GM21825 (cell line): ENCODE results near the gene PDE2A.

Source experiments
- ATAC-seq: cut with Tn5 transposase; IDR thresholded peaks from one replicate; pipeline ENCODE4 v1.9.1; 2021; ENCODE audit warnings: mild to moderate bottlenecking, moderate library complexity; ENCODE audit not compliant: unreplicated experiment

The PDE2A gene

GRCh38 chr11:72661486-72661885 is 12.7 kb downstream of the PDE2A start:
- ATAC-seq = no peak

- ATAC-seq = no peak
These were observed 15.1 kb downstream of the PDE2A start for GRCh38 chr11:72658989-72659640.

- no peak for ATAC-seq
These were observed 16.7 kb downstream of the PDE2A start for GRCh38 chr11:72657411-72658100.

DNA sequence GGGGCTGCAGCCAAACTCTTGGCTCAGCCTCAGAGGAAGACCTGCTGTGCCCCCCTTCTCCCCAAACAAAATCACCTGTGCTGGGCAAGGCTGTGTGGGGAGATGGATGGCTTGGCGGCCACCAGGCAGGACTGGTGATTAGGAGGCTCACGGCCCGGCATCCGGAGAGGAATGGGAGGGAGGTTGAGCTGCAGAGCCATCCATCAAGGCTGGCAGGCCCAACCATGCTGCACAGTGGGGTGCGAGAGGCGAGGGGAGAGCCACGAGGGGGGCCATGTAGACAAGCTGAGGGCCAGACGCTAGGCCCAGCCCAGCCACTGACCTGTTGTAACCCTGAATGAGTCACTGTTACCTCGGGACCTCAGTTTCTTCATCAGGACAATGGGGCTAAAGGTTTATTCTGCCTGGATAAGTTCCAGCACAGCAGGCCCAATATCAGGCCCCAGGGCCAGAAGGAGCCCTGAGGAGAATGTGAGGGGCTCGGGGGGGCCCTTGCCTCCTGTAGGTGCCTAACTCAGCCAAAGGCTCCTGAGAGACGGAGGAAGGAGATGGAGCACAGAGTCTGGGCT is 18.2 kb downstream of the PDE2A start:
- ATAC-seq = no peak

DNA sequence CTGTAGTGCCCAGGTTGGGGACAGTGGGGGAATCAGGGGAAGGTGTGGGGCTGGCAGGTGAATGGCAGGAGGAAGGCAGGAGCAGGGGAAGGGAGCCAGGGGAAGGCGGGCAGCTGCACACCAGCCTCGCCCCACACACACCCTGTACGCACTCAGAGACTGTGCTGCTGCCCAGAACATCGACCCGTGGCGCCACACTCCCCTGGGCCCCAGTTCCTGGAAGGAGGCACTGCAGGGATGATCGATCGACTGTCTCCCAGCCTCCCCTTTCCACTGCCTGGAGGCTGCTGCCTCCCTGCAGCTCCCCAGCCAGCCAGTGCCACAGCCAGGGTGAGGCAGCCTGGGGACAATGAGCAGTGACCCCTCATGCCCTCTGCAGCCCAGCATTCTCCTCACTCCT is 19.2 kb downstream of the PDE2A start:
- ATAC-seq = no peak

- no peak for ATAC-seq
These were observed 20.6 kb downstream of the PDE2A start for GRCh38 chr11:72653649-72654048.

GRCh38 chr11:72652873-72653630 is 21.2 kb downstream of the PDE2A start:
- no peak for ATAC-seq

DNA sequence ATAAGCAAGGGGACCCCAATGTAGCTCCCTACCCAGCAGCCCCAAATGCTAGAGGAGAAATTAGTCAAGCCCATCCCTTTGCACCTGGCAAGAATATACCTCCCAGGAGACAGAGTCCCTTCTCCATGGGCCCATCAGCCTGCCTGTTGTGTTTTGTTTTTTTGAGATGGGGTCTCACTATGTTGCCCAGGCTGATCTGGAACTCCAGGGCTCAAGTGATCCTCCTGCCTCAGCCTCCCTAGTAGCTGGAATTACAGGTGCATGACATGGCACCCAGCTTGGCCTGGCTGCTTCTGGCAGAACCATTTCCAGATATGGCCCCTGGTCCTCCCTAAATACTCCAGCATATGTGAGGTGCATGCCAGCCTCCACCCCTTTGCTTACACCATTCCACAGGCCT is 22.1 kb downstream of the PDE2A start:
- no peak for ATAC-seq

DNA sequence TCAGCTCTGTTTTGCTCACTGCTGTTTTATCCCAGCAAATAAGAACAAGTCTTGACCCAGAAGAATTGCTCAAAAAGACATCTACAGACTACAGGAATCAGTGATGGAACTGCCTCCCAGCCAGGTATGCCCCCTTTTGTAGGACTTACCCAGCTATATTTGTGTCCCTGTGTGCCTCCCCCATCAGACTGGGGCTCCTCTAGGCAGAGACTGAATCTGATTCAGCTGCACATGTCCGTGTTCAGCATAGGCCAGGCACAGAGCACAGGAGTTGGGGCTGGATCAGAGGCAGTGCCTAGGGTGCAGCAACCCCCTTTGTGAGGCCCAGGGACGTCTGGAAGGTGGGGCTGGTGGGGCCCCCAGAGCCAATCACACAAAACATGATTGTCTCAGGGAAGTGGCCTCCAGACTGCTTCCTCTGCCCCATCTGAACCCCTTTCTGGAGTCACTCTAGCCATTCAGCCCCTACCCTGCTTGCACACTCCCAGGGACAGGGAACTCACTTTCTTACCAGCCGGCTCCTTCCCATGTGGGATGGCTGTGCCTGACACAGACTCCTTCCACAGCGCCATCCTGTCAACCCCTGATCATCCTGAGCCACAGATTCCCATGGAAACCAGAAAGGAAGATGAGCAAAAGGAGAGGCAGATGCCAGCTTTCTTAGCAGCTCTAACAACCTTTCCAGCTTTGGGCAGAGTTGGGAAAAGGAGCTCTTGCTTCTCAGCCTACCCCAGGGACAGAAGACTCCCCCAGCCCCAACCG is 24.8 kb downstream of the PDE2A start:
- no peak for ATAC-seq

GRCh38 chr11:72648384-72649136 is 25.7 kb downstream of the PDE2A start:
- ATAC-seq = no peak

DNA sequence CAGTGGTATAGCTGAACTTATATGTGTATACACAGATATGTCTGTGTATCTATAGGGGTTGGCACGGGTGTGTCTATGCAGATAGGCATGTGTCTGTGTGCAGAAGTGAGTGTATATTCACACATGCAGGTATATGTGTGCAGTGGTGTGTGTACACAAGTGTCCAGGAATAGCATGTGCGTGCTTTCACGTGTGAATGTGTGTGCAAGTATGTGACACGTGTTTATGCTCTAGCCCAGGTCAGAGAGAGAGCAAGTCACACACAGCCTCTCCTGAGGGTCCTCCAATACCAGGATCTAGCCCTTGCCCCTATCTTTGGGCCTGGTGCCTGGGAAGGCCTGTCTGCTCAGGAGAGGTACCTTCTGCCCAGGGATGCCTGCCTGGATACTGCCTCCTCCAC is 26.3 kb downstream of the PDE2A start:
- no peak for ATAC-seq

- no peak for ATAC-seq
These were observed 27.8 kb downstream of the PDE2A start for GRCh38 chr11:72646472-72646871.

- ATAC-seq = no peak
These were observed 28.2 kb downstream of the PDE2A start for GRCh38 chr11:72646024-72646423.

DNA sequence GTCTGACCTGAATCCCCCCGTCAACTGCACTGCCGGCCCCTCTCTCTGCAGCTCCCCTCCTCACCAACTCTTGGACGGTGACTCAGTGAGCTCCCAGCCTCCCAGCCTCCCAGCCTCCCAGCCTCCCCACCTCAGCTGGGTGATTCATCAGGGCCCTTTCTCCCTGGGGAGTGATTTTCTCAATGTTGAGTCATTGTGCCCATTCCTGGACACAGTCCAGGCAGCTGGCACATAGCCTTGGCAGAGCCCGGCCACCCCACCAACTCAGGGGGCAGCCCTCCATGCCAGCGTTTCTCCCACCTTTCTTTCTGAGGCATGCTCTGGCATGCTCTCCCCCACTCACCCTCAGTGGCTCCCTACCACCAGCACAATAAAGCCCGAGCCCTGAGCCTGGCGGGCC is 30.7 kb downstream of the PDE2A start:
- ATAC-seq = no peak

DNA sequence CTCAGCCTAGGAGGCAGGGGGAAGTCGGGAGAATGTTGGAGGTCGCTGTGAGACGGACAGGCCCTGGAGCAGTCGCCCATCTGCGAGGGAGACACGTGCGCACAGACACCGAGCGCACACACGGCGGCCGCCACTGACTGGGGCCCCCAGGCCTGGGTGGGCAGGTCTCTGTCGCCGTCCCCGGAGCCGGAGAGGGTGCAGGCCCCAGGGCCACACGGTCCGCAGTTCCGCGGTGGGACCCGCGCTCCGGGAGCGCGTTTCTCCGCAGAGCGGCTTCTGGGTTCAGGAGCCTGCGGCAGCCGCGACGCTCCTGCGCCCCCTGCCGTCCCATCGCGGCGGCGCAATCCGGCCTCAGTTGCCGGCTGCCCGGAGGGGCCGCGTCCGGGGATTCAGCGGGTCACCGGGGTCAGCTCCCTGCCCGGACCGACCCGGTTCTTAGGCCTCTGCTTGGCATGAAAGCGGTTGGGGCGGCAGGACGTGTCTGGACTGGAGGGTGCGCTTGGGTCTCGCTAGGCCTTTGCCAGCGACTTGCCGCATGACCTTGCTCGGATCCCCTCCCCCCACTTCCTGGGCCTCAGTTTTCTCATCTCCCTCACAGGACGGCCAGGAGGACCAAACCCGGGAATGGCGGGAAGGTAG is 31.2 kb downstream of the PDE2A start:
- no peak for ATAC-seq

DNA sequence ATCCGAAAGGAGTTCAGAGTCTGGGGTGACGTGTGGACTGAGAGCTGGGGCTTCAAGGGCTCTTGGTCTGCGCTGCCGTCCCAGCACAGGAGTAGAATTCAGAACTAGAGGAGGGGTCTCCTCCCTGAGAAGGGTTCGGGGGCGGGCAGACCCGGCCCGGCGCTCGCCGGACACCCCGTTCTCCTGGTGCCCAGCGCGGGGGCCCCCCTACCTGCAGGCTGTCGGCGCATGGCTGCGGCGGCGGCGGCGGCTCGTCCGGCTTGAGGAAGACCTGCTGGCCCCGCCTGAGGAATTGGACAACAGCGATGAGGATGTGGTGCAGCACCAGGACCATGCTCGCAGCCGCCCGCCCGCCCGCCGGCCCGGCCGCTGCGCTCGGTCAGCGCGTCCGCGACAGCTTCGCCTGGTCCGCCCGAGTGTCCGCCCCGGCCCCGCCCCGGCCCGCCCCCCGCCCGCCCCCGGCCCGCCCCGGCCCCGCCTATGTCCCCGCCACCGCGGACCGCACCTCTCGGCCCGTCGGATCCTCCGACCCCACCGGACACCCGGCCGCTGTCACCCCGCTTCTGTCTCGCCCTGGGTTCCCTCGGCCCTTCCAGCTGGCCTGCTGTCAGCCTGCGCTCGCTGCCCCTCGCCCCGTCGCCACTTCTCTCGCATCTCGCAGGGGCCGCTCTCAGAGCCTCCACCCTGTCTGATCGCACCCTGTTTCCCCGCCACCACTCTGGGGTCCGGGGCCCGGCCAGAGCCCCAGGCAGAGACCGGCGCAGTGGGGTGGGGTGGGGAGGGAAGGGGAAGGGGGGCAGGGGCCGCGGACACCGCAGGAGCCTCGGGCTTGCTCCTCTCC is 32.0 kb downstream of the PDE2A start:
- ATAC-seq = no peak

DNA sequence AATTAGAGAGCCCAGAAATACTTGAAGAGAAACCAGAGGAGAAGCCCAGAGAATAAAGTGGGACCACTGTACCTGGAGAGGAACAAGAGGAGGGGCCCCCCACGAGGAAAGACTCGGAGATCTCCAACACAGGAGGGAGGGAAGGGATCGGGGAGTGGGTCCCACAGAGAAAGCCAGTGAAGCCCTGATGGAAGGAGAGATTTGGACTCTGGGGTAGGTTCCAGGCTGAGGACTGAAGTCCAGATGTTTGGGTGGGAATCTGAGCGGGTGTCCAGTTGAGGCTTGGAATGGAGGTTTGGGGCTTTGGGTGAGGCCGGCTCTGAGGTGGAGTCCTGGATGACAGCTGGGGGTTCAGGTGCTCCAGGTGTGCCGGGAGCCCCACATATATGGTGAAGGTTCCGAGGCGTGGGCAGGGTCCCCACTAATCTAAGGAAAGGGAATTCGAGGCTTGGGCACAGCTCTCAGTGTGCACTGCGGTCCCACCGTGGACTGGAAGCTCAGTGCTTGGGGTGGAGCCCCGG is 32.6 kb downstream of the PDE2A start:
- no peak for ATAC-seq

DNA sequence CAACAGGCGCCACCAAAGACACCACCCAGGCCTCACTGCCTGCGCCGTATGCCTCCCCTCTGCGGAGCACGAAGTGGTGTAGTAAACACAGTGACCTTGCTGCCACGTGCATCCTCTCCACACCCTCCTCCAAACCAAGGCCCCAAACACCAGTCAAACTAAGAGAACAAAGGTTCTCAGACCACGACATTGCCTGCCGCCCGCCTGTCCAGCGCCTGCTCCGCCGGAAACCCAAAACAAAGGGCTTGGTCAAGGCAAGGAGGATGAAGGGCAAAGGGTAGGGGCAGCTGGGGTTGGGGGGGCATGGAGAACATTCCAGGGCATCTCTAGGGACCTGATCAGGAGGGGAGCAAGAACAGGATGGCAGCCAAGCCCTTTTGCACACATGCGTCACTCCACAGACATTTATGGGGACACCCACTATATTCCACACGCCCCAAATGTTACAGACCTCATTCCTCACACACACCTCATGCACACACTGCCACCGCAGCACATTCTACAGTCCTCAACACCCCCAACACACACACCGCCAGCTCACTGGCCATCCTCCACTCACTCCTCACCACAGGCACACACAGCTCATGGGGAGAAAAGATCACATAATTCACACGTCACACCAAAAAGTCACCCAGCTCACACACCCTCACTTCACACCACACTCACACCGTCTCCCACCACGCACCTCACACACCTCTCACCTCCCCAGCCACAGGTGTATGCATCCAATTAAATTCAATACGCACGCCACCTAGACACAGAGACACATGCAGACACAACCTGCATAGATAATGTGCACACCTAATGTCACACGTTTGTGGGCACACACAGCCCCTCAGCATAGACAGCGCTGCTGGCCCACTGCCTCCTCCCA is 34.5 kb downstream of the PDE2A start:
- no peak for ATAC-seq
